HG03354 (cell line): ENCODE results near the gene TXNDC11.

Experiments
- ATAC-seq: cut with Tn5 transposase; IDR thresholded peaks from one replicate; pipeline ENCODE4 v1.9.1; 2021; ENCODE audit warnings: mild to moderate bottlenecking; ENCODE audit not compliant: unreplicated experiment, poor library complexity, severe bottlenecking

The TXNDC11 gene

DNA sequence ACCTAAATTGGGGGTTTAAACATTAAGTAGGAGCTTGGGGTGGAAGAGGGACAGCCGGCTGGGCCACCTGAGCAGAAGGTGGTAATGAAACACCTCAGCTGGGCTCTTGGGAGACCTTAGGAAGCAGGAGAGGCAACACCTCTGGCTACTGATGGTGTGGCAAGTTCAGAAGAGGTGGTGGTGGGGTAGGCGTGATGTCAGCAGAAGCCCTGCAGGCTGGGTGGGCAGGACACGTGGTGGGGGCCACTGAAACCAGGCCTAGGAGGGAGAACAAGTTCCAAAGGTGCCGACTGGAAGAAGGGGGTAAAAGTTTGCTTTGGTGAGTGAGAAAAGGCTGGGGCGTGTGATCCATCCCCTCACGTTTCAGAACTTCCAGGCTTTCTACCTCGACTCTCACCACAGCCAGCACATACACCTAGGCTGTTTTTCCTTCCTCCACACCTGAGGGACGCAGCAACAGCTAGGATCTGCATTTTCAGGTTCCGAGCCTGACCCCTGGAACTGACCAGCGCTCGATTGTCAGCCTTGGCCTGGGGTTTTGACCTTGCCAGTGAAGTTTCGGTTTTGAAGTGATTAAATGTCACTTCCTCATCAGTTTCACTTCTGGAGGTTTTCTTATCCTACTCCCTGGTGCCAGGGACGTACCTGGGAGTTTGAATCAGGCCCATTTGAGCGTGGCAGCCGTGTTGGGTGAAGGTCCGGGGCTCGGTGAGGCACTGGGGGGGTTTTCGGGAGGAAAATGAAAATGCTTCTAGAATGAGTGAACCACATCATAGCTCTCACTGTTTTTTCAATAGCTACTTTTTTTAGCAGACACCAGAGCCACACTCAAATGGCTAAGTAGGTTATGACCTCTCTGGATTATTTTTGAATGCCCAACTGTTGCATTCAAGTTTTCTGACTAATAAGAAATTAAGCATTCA, 64.4 kb downstream of the TXNDC11 start:
- no peak for ATAC-seq

DNA sequence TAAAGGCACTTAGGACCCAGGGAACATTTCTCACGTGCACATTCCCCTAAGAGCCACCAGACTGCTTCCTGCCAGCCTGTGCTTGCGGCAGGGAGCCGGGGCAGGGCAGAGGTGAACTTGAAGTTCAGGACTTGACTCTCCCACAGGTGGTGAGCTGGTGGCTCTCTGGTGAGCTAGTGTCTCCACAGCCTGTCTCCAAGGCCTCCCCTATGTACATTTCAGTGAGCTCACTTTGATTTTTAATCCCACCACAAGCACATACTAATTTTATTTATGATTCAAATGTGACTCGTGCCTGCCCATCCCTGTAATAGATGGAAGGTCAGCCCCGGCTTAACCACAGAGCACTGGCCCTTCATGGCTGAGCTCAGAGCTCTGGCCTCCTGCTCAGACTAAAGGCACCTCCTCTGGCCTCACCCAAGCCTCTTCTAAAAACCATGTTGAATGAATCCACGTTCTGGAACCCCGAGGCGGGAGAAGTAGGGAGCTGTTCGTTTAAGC, 65.2 kb downstream of the TXNDC11 start:
- ATAC-seq = no peak

DNA sequence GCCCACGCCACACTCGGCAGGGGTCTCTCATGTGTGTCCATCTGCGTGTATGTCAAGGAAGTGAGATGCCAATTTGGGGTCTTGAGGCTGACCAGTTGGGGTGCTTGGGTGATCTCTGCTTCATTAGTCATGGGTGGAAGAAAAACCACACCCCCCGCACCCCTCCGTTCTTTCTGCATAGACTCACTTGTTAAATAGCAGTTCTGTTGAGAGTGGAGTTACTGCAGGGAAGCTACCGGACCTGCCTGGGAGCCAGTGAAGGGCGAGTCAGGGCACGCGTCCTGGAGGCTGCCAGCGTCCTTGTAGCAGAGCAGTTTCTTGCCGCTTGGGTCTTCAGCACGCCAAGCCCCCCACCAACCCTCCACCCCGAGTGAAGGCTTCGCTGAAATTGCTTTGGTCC, 65.9 kb downstream of the TXNDC11 start:
- ATAC-seq = no peak

GRCh38 chr16:11675561-11676511, 66.8 kb downstream of the TXNDC11 start:
- no peak for ATAC-seq

- no peak for ATAC-seq
These were observed 67.7 kb downstream of the TXNDC11 start for GRCh38 chr16:11674818-11675560.

DNA sequence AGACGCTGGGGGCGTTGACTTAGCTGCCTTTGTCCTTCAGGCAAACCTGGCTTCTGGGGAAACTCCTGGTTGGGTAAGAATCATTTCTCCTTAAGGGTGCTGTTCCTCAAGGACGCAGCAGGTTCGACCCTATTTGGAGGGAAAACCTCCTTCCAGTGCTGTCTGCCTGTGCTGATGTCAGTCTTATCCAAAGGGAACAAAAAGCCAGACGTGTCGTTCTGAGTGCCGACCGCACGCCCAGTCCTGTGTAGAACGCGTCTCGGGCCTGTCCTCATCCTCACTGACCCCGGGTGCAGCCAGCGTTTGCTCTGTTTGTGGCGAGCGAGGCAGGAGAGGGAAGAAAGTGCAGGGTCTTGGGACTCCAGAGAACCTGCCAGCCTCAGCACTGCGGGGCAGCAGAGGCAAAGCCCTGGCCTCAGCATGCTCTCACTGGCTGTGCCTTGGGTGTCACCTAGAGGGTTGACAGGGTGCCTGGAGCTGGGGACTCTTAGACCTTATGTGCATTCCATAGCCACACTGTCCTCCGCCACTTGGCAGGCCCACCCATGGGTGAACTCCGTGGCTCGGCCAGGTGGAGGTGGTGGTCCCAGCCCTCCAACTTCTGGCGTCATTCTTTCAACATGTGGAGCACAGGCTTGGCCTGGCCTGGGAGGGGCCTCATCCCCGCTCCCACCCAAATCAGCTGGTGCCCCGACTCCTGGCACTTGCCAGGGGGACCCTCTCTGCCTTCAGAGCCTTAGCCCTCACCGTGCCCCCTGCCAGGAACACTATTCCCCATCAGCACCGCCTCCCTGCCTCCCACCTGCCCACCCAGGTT, 68.4 kb downstream of the TXNDC11 start:
- no peak for ATAC-seq

- no peak for ATAC-seq
These were observed 69.3 kb downstream of the TXNDC11 start for GRCh38 chr16:11673091-11674000.

GRCh38 chr16:11672206-11673090, 70.2 kb downstream of the TXNDC11 start:
- no peak for ATAC-seq

GRCh38 chr16:11671676-11672075, 71.0 kb downstream of the TXNDC11 start:
- no peak for ATAC-seq

GRCh38 chr16:11671271-11671670, 71.4 kb downstream of the TXNDC11 start:
- ATAC-seq = no peak

DNA sequence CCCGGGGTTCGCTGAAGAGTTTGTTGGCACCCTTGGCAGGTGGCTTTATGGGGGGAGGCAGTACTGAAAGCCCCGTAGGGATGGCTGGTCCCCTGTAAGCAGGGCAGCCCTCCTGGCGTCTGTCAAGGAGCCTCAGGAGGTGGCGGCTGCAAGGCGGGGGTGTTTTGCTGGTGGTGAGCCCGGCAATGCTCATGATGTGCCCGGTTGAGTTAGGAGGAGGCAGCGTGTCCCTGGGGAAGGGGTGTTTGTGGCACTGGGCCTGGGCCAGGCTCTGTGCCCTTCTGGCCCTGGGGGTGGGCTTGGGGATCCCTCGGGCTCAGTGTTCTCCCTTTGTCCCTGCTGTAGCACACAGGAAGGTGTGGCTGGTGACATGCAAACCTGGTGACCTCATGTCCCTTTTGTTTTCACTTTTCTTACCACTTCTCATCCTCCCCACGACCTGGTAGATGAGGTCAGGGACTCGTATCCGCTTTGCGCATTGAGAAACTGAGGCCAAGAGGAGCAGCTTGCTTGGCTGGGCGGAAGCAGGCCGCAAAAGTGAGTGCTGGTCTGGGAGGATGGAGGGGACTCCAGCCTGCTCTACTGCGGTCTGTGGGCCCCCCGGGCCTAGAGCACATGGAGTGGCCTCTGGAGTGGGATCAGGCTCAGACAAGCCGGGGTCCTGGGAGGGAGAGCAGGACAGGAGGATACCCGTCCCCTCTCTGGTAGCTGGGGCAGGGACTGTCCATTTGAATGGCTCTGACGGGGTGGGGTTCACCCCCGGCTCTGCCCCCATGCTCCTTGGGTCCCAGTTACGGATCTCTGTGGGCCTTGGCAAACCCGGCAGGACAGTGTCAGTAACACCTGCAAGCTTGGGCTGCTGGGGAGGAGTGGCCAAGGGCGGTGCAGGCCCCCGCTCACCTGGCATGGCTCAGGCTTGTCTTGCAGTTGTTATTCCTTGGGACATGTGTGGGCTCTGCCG, 72.2 kb downstream of the TXNDC11 start:
- no peak for ATAC-seq

GRCh38 chr16:11669380-11670146, 73.1 kb downstream of the TXNDC11 start:
- no peak for ATAC-seq

DNA sequence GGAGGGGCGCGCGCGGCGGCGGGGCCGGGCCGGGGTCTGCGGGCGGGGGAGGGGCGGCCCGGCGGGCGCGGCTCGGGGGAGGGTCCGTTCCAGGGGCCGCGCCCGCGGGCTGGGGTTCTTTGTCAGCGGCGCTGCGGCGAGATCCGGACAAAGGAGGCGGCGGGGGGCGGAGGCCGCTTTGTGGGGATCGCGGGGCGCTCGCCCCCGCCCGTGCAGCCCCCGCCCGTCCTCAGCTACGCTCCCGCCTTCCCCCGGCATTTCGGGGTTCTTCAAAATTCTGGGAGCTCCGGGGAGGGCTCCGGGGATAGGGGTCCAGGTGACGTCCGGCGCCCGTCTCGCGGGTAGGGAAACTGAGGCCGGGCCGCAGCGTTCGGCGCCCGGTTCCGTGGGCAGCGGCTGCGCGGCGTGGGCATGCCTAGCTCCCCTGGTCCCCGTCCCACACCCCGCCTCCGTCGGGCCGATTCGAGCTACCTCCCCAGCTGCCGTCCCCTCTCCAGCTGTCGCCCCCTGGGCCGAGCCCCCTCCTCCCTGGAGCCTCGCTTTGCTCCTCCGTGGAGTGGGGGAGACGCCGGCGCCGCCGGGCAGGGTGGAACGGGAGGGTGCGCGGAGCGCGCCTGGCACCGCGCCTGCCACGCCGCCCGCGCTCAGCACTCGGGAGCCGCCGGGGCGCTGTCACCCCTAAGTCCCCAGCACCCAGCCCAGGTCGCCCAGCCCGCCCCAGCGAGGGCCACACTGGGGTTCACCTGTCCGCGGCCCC, 73.9 kb downstream of the TXNDC11 start:
- ATAC-seq = no peak

GRCh38 chr16:11667824-11668622, 74.6 kb downstream of the TXNDC11 start, which contains the start of gene SNN:
Gene SNN, plus strand, starts transcription at chr16:11668455. Its CDS starts 7,605 bp downstream, at chr16:11676060.
- ATAC-seq = peak; percentile 65
